HEK293T (cell line): ENCODE results near the gene RWDD2A.

Source experiments
- CTCF ChIA-PET: fragments of 350-600 bp; formaldehyde crosslinking; extraction: SDS; loops from one replicate; lab custom pipeline; 2021; ENCODE audit warnings: antibody characterized with exemption, inconsistent platforms; lab: Yijun Ruan, JAX
- POLR2A ChIA-PET: fragments of 350-600 bp; formaldehyde crosslinking; extraction: SDS; loops from one replicate; lab custom pipeline; 2020; ENCODE audit warnings: antibody characterized with exemption, inconsistent platforms; lab: Yijun Ruan, JAX
- DNase-seq: peaks from one replicate; pipeline ENCODE4 v3.0.0; 2012; ENCODE audit warnings: mixed read lengths; ENCODE audit errors: extremely low spot score
- ARNT ChIP-seq: fragments of 450-650 bp; IDR thresholded peaks from 2 replicates; pipeline ENCODE4 v1.6.1; 2017; ENCODE audit warnings: mild to moderate bottlenecking
- BHLHE40 ChIP-seq: fragments of 450-650 bp; IDR thresholded peaks from 2 replicates; pipeline ENCODE4 v1.6.1; 2016; ENCODE audit warnings: mild to moderate bottlenecking, moderate library complexity, borderline replicate concordance
- CTBP1 ChIP-seq: fragments of 450-650 bp; IDR thresholded peaks from 2 replicates; pipeline ENCODE4 v1.6.1; 2016; ENCODE audit warnings: borderline replicate concordance
- ELF4 ChIP-seq: fragments of 450-650 bp; IDR thresholded peaks from 2 replicates; pipeline ENCODE4 v1.6.1; 2017; ENCODE audit warnings: antibody characterized with exemption
- FOXA1 ChIP-seq: fragments of 450-650 bp; IDR thresholded peaks from 2 replicates; pipeline ENCODE4 v1.6.1; 2016; ENCODE audit warnings: mild to moderate bottlenecking
- FOXK2 ChIP-seq: fragments of 450-650 bp; IDR thresholded peaks from 2 replicates; pipeline ENCODE4 v1.6.1; 2016; ENCODE audit warnings: mild to moderate bottlenecking
- FOXM1 ChIP-seq: fragments of 450-650 bp; IDR thresholded peaks from 2 replicates; pipeline ENCODE4 v1.6.1; 2017; ENCODE audit warnings: mild to moderate bottlenecking, borderline replicate concordance
- HDGF ChIP-seq: fragments of 450-650 bp; IDR thresholded peaks from 2 replicates; pipeline ENCODE4 v1.6.1; 2017; ENCODE audit warnings: antibody characterized with exemption, borderline replicate concordance
- L3MBTL2 ChIP-seq: fragments of 450-650 bp; conservative IDR thresholded peaks from 2 replicates; pipeline ENCODE4 v1.6.1; 2016; ENCODE audit warnings: mild to moderate bottlenecking
- LEF1 ChIP-seq: fragments of 450-650 bp; IDR thresholded peaks from 2 replicates; pipeline ENCODE4 v1.6.1; 2017; ENCODE audit warnings: mild to moderate bottlenecking, borderline replicate concordance
- NFRKB ChIP-seq: fragments of 450-650 bp; IDR thresholded peaks from 2 replicates; pipeline ENCODE4 v1.6.1; 2016; ENCODE audit warnings: mild to moderate bottlenecking, moderate library complexity
- SP1 ChIP-seq: fragments of 450-650 bp; IDR thresholded peaks from 2 replicates; pipeline ENCODE4 v1.6.1; 2017
- SUZ12 ChIP-seq: fragments of 450-650 bp; IDR thresholded peaks from 2 replicates; pipeline ENCODE4 v1.6.1; 2016; ENCODE audit warnings: mild to moderate bottlenecking
- TARDBP ChIP-seq: fragments of 450-650 bp; IDR thresholded peaks from 2 replicates; pipeline ENCODE4 v1.6.1; 2016
- ZNF384 ChIP-seq: fragments of 450-650 bp; IDR thresholded peaks from 2 replicates; pipeline ENCODE4 v1.6.1; 2016
- TF ChIP-seq, protein P1 (sequence below): fragments of 450-650 bp; IDR thresholded peaks from 2 replicates; pipeline ENCODE4 v1.6.1; 2016

The RWDD2A gene

DNA sequence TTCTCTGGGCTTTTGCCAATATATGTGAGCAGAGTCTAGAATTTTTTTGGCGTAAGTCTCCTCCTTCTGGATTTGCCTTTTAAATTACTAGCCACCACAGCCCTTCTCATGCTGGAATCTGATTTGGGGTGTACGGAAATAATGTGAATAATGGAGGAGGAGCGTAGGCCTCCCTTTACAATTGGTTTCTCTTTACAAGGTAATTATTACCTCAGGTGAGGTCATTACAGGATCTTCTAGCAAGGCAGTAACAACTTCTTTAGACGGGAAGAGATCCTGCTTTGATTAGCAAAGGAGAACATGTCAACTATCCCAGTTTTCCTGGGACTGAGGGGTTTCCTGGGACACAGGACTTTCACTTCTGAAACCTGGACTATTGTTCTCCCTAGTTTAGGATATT is 8.9 kb downstream of the RWDD2A start:
- ChIA-PET CTCF (no interaction called here), POLR2A (no interaction called here)
- no peak for DNase-seq
- TF ChIP-seq HDGF (no peak), NFRKB (no peak), ARNT (no peak), LEF1 (no peak), ELF4 (no peak), FOXM1 (no peak), BHLHE40 (no peak), L3MBTL2 (no peak), SP1 (no peak), TARDBP (no peak), ZNF384 (no peak), CTBP1 (no peak), FOXK2 (no peak), FOXA1 (no peak), SUZ12 (no peak)
- TF ChIP-seq, protein P1, sequence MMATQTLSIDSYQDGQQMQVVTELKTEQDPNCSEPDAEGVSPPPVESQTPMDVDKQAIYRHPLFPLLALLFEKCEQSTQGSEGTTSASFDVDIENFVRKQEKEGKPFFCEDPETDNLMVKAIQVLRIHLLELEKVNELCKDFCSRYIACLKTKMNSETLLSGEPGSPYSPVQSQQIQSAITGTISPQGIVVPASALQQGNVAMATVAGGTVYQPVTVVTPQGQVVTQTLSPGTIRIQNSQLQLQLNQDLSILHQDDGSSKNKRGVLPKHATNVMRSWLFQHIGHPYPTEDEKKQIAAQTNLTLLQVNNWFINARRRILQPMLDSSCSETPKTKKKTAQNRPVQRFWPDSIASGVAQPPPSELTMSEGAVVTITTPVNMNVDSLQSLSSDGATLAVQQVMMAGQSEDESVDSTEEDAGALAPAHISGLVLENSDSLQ, result no peak

DNA sequence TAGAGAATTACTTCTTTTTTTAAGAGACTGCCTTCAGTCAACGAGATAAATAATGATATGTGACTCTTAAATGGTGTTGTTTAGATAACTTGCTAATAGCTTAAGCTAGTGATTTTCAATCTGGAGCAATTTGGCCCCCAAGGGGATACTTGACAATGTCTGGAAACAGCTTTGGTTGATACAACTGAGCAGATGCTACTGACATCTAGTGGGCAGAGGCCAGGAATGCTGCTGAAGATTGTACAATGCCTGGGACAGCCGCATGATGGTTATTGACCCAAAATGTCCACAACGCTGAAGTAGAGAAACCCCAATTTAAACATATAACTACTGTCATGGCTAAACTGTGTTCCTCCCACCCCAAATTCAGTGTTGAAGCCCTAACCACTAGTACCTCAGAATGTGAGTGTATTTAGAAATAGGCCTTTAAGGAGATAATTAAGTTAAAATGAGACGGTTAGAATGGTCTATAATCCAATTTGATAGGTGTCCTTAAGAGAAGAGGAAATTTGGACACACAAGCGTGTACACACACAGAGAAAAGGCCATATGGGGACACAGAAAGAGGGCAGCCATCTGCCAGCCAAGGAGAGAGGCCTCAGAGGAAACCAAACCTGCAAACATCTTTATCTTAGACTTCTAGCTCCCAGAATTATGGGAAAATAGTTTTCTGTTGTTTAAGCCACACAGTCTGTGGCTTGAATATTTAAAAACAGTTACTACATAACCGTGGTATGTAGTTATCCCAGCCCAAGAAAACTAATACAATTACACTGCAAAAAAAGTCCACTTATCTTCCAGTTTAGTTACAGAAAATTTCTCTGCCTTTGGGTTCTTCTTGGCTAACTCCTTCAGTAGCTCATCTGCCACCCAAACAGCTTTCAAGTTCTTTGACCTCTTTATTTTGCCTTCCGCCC is 22.2 kb downstream of the RWDD2A start:
- TF ChIP-seq BHLHE40 (no peak), NFRKB (no peak), FOXM1 (no peak), HDGF (no peak), LEF1 (no peak), SUZ12 (no peak), SP1 (no peak), FOXK2 (no peak)
- peak; percentile 56 for DNase-seq
- POLR2A ChIA-PET, result interaction anchor here (0.7 to 1.1 kb wide), 3 partner anchors 148 to 299 kb away, joined by 3 to 10 read pairs (median 8); partner anchors contain the start of genes DOP1A and UBE3D
- CTCF ChIA-PET, result interaction anchor here (0.6 to 3.8 kb wide), 14 partner anchors 12 to 300 kb away, joined by 3 to 55 read pairs (median 4); partner anchors contain the start of genes DOP1A, PRSS35 and UBE3D

DNA sequence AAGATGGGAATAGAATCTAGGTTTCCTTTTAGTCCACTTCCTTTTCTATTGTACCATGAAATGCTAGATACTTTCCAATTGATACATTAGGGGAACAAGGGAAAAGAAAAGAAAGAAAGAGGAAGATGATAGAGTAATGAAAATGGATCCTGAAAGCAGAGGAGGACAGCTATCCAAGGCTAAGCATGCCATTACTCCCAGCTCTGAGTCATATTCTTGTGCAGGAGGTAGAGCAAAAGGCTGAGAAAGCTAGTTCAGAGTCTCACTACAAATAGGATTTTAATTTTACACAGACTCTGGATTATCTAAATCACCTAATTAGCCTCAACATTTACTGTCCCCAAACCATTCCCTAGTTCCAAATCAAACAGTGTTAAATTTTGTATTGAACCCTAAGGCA is 23.6 kb downstream of the RWDD2A start:
- TF ChIP-seq CTBP1, result no peak
- no peak for TF ChIP-seq ARNT
- no peak for TF ChIP-seq TARDBP
- no peak for TF ChIP-seq NFRKB
- no peak for TF ChIP-seq FOXK2
- no peak for TF ChIP-seq LEF1
- TF ChIP-seq, protein P1, result no peak
- no peak for TF ChIP-seq SP1
- no peak for TF ChIP-seq ZNF384
- TF ChIP-seq ELF4, result no peak
- no peak for TF ChIP-seq L3MBTL2
- TF ChIP-seq FOXA1, result no peak
- no peak for TF ChIP-seq HDGF
- no peak for TF ChIP-seq BHLHE40
- ChIA-PET POLR2A (no interaction called here), CTCF (interaction anchor here (1.3 to 3.8 kb wide), 5 partner anchors 49 to 297 kb away, joined by 4 to 55 read pairs (median 6); partner anchors contain the start of genes DOP1A, PRSS35 and UBE3D)
- no peak for DNase-seq

DNA sequence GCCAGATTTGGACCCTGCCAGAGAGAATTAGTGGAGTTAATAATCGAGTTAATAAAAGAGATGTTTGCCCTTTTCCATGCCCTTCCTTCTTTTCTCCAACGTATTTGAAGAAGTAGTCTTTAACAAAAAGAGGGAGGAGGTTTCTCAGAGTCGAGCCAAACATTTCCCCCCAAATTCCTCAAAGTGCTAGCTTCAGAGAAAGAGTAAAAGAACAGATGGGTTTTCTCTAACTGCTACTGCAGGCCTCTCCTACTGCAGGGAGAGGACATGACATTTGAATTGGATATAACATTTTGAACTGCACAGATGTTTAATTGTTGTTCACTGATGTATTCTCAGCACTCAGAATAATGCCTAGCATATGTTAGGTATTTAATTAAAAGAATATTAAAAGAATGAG is 25.5 kb downstream of the RWDD2A start:
- CTCF ChIA-PET, result no interaction called here
- POLR2A ChIA-PET, result no interaction called here
- no peak for TF ChIP-seq BHLHE40
- TF ChIP-seq LEF1, result no peak
- no peak for TF ChIP-seq NFRKB
- TF ChIP-seq, protein P1, result no peak
- TF ChIP-seq FOXM1, result no peak
- TF ChIP-seq HDGF, result no peak
- no peak for TF ChIP-seq SUZ12
- no peak for TF ChIP-seq ELF4
- no peak for TF ChIP-seq SP1
- DNase-seq, result no peak

DNA sequence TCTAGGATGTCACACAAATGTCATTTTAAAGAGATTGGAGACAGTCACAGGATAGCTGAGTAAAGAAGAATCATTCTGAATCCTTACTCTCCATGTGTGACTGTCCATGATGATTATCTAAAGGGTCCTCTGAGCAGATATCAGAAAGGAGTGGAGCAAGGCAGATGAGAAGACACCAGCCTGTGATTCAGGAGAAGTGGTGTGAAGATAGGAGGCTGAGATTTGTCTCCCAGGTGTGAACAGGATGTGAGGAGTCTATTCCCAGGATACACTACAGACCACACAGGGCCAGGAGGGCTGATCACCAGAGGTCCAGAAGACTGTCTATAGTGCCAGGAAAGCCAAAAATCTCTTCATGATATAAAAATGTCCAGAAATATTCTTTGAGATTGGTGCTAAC is 27.0 kb downstream of the RWDD2A start:
- TF ChIP-seq BHLHE40, result no peak
- TF ChIP-seq, protein P1, result no peak
- no peak for TF ChIP-seq LEF1
- TF ChIP-seq FOXM1, result no peak
- TF ChIP-seq NFRKB, result no peak
- no peak for TF ChIP-seq SP1
- no peak for TF ChIP-seq ELF4
- no peak for DNase-seq
- ChIA-PET CTCF (interaction anchor here (0.6 to 2.7 kb wide), 5 partner anchors 154 to 1567 kb away, joined by 3 to 11 read pairs (median 4); partner anchors contain the start of gene UBE3D), POLR2A (no interaction called here)
